AG10803 (cell line): ENCODE measurements around the gene NCAPH2.

Source experiments
- DNase-seq: peaks from one replicate; pipeline ENCODE4 v3.0.0; 2010; ENCODE audit warnings: low read depth
- H3K4me3 ChIP-seq: 2 replicates; pipeline ENCODE4 v1.5.1; 2011; ENCODE audit warnings: mild to moderate bottlenecking, low read length, control low read depth
- CTCF ChIP-seq: conservative IDR thresholded peaks from 2 replicates; pipeline ENCODE4 v1.5.1; 2011; ENCODE audit warnings: mild to moderate bottlenecking, low read length, control low read depth, inconsistent platforms

NCAPH2 gene

GRCh38 chr22:50542416-50542927, 34.4 kb downstream of the NCAPH2 start:
- no peak for TF ChIP-seq CTCF
- H3K4me3 ChIP-seq: no peak overlapping the region
- no peak for DNase-seq

DNA sequence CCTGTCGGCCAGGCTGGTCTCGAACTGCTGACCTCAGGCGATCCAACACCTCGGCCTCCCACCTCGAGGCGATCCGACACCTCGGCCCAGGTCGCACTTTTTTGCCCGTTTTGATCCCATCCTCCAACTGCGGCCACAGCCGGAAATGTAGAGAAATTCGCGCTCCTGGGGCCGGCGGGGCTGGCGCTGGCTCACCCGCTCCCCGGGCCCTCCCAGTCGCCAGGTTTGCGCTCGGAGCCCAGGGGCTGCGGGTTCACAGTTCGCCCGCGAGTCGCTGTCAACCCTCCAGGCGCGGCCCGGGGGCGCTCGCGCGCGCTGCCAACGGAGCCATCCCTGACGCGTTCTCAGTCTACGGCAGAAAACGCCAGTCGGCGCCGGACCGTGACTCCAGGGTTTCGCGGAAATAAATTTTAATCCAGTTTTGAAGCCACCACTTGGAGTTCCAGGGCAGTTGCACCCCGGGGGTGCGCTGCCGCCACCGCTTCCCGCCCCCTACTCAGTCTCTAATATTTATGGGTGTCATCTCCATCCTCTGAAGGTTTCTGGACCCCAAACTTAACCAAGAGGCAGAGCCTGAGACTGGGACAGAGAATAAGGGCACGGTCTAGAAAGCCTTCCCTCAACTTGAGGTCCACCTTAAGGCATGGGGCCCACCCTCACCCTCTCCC, 36.2 kb downstream of the NCAPH2 start:
- TF ChIP-seq CTCF: peak; percentile 50
- H3K4me3 ChIP-seq: peak overlapping the region; percentile 35
- peak; percentile 55 for DNase-seq

GRCh38 chr22:50544746-50545253, 36.8 kb downstream of the NCAPH2 start:
- H3K4me3 ChIP-seq: no peak overlapping the region
- TF ChIP-seq CTCF: no peak
- DNase-seq: no peak

DNA sequence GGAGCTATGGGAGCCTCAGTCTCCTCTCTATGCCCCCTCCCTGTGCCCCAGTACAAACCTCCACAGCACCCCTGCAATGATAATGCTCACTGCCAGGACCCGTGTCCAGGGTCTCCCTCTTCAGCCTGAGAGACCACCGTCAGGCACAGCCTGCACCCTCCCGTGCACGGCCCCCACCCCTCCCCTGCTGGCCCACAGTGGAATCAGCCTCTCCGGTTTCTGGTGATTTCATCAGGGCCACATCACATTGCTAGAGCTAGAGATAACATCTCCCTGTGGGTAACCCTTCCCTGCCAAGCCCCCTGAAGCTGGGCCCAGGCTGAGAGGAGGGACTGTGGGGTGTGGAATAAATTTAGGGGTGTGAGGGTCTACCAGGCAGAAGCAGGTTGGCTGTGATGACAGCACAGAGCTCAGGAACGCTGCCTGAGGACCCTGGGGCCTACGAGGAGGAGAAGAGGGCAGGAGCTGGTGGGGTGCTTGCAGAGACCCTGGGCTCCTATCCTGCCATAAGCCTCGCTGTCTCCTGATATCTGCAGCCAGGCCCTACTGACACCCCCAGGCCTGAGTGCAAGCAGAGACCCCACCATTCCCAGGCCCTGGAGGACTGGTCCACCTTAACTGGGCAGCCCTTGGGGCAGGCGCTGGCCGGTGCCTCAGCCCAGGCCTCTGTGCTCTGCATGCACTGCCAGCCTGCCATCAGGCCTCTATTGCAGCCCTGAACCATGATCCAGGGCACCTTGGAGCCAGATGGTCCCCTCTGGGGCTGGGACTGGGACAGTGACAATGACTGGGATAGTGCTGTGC, 37.7 kb downstream of the NCAPH2 start, which contains the start of gene KLHDC7B:
TSS of gene KLHDC7B (plus strand) at position 378 of the 804 bp plus-strand sequence. CDS start at position 723, 345 bp downstream.
- no peak within 1 kb of the TSS for H3K4me3 ChIP-seq
- DNase-seq: peak; percentile 55
- TF ChIP-seq CTCF: peak; percentile 40

DNA sequence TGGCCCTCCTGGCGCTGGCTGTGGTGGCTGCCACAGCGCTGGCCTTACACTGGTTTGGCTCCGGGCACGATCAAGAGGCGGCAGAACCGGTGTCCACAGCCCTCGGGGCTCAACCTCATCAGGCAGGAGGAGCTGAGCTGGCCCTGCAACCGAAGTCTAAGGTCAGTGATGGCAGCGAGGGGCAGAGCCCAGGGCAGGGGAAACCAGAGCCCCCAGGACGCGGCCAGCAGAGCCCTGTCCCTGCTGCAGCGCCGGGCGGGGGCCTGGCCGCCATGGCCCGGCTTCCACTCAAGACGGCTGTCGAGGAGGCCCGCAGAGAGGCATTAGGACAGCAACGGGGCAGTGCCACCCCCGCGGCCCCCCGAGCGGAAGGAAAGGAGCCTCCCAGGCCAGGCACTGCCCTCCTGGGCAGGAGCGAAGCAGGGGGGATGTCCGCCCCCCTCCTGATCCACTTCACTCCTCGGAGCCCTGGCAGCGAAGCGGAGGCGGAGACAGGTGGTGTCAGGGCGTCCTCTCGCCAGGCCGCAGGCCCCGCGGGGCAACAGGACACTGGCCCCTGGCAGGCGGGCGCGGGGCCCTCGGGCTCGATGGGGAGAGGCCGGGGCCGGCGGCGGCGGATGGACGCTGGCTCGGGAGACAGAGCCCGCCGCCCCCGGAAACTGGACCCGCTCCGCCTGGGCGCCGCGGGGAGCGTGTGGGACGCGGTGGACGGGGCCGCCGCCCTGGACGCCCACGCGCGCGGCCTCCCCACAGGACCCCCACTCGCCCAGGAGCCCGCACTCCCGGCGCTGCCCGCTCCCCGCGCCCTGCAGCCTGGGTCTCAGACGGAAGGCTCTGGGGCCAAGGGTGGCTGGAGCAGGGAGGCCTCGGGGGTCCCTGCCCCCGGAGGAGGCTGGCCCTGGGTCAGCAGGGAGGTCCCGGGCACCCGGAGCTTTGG, 38.6 kb downstream of the NCAPH2 start:
- no peak for DNase-seq
- no peak for TF ChIP-seq CTCF
- no peak overlapping the region for H3K4me3 ChIP-seq

GRCh38 chr22:50547263-50547985, 39.4 kb downstream of the NCAPH2 start:
- H3K4me3 ChIP-seq: no peak overlapping the region
- no peak for TF ChIP-seq CTCF
- no peak for DNase-seq
